Measurements from ENCODE around the gene AQR. TPM values are rescaled to one million over a fixed set of nuclear protein-coding genes. Genes with fewer than 3 reads are reported as not detected.

Gene AQR
- total and polyA plus RNA-seq, 2 of the 4 experiments (the other 2 are of a cell fraction) = 17.9 to 29.6 TPM

- no peaks in the 10 kb centered on the region for H3K27me3 ChIP-seq (ENCODE audit: control insufficient read depth, insufficient read depth, low read length)
- H4K8ac ChIP-seq (ENCODE audit: low read depth in 2 of 2, low read length in 2 of 2) = no peak overlapping the region
- H3K4me1 ChIP-seq (ENCODE audit: control insufficient read depth, insufficient read depth, low read length) = no peaks in the 10 kb centered on the region
- TF ChIP-seq SMC3 (IDR thresholded peaks at IDR 0.05; ENCODE audit: low read depth, low read length) (no peak), CEBPB (IDR thresholded peaks at IDR 0.05; ENCODE audit: low read depth, low read length) (no peak), NFE2L2 (IDR thresholded peaks at IDR 0.05; ENCODE audit: low read depth, low read length) (no peak), RAD21 (IDR thresholded peaks at IDR 0.05; ENCODE audit: low read length) (no peak), RCOR1 (IDR thresholded peaks at IDR 0.05; ENCODE audit: insufficient replicate concordance, low read length) (no peak), USF2 (IDR thresholded peaks at IDR 0.05; ENCODE audit: low read depth, low read length) (no peak), BHLHE40 (IDR thresholded peaks at IDR 0.05; ENCODE audit: low read depth, low read length) (no peak), CTCF (conservative IDR thresholded peaks at IDR 0.05; ENCODE audit: low read depth, low read length) (no peak), MXI1 (IDR thresholded peaks at IDR 0.05; ENCODE audit: borderline replicate concordance, low read depth, low read length) (no peak), CHD1 (IDR thresholded peaks at IDR 0.05; ENCODE audit: low read depth, low read length) (no peak), ELK1 (IDR thresholded peaks at IDR 0.05; ENCODE audit: borderline replicate concordance, low read depth, low read length) (no peak), MAFK (IDR thresholded peaks at IDR 0.05; ENCODE audit: low read depth, low read length) (no peak), POLR2A (IDR thresholded peaks at IDR 0.05; ENCODE audit: low read depth, low read length) (no peak), FOS (IDR thresholded peaks at IDR 0.05; ENCODE audit: low read depth, low read length) (no peak), RFX5 (IDR thresholded peaks at IDR 0.05; ENCODE audit: low read depth, low read length) (no peak), MAZ (IDR thresholded peaks at IDR 0.05; ENCODE audit: borderline replicate concordance, low read depth, low read length) (no peak)
- H4K20me1 ChIP-seq (ENCODE audit: insufficient read depth, low read length) = no peaks in the 10 kb centered on the region
- H2AK5ac ChIP-seq (ENCODE audit: low read depth, low read length) = no peak overlapping the region
- no peak overlapping the region for H3K23ac ChIP-seq (ENCODE audit: low read depth, low read length)
- ATAC-seq (ENCODE audit: low read depth) = no peak
- in situ Hi-C loops (cut with MboI; ENCODE audit: low sequenced_read_pairs) (no loop called here), dilution Hi-C loops (cut with HindIII; ENCODE audit: low sequenced_read_pairs, unreplicated experiment) (no loop called here), intact Hi-C loops (cut with micrococcal nuclease) (no loop called here)
- no peak overlapping the region for H3K4me3 ChIP-seq (ENCODE audit: insufficient read depth, low read depth, low read length)
- H2BK120ac ChIP-seq (ENCODE audit: low read depth, low read length) = no peak overlapping the region
- H3K56ac ChIP-seq (ENCODE audit: extremely low read depth, insufficient read depth, low read length) = no peak overlapping the region
- H4K5ac ChIP-seq (ENCODE audit: low read depth, low read length) = no peak overlapping the region
- H3K4ac ChIP-seq (ENCODE audit: low read depth, low read length) = no peak overlapping the region
- DNase-seq = no peak
- no peak overlapping the region for H2BK5ac ChIP-seq (ENCODE audit: low read depth, low read length, poor library complexity, severe bottlenecking)
- no peak overlapping the region for H4K91ac ChIP-seq (ENCODE audit: insufficient read depth, low read depth, low read length)
- H3K9me3 ChIP-seq (ENCODE audit: control insufficient read depth, insufficient read depth, low read length) = peaks cover 4% of the 10 kb centered on the region; the same call in 1 of the 2 replicates
- no peak overlapping the region for H2BK20ac ChIP-seq (ENCODE audit: low read depth, low read length)
- H3K36me3 ChIP-seq (ENCODE audit: control insufficient read depth, insufficient read depth, low read length) = peaks cover 16% of the 10 kb centered on the region
- no peak overlapping the region for H3K18ac ChIP-seq (ENCODE audit: low read depth, low read length)
- no peak overlapping the region for H2BK15ac ChIP-seq (ENCODE audit: low read depth, low read length)
- H2AK9ac ChIP-seq (replicated peaks; ENCODE audit: low read depth, low read length, poor library complexity) = no peak overlapping the region
- no peaks in the 10 kb centered on the region for H3K79me1 ChIP-seq (ENCODE audit: low read depth in 1 of 2, low read length in 2 of 2)
- no TSS peak for BruUV-seq (replicated peaks)
- H3K9me1 ChIP-seq (ENCODE audit: insufficient read depth, low read length) = 0 out of 2 replicates have a peak, but pooled peaks cover 3% of the 10 kb centered on the region
- H3K27ac ChIP-seq (ENCODE audit: insufficient read depth, low read length) = no peak overlapping the region
- H3K9ac ChIP-seq (ENCODE audit: low read depth, low read length) = no peak overlapping the region
- H3K4me2 ChIP-seq (ENCODE audit: low read depth, low read length) = no peak overlapping the region
- POLR2A ChIA-PET (ENCODE audit: unreplicated experiment) = no interaction called here
- no CpG with 5 or more reads among the region's 1 CpG for WGBS, 2 experiments (ENCODE audit: extremely low coverage in 2 of 2, insufficient read length in 1 of 2)
- no peak overlapping the region for H3K14ac ChIP-seq (replicated peaks; ENCODE audit: low read depth, low read length)
- H2AFZ ChIP-seq (replicated peaks; ENCODE audit: low read length, poor library complexity) = no peak overlapping the region
- CTCF ChIA-PET = interaction anchor here (1.1 kb wide), 1 partner anchor 13 kb away, joined by 5 read pairs; no protein-coding TSS in a partner anchor
Observed at GRCh38 chr15:34865531-34865930, 104.0 kb downstream of the AQR start.

Measured in IMR-90 (cell line).